Fibroblast of skin of right quadriceps (primary cell): Measurements from ENCODE around the gene PTPRM.

Experiments used
- DNase-seq: peaks from one replicate; pipeline ENCODE4 v3.0.0-alpha.2; 2013

The PTPRM gene

DNA sequence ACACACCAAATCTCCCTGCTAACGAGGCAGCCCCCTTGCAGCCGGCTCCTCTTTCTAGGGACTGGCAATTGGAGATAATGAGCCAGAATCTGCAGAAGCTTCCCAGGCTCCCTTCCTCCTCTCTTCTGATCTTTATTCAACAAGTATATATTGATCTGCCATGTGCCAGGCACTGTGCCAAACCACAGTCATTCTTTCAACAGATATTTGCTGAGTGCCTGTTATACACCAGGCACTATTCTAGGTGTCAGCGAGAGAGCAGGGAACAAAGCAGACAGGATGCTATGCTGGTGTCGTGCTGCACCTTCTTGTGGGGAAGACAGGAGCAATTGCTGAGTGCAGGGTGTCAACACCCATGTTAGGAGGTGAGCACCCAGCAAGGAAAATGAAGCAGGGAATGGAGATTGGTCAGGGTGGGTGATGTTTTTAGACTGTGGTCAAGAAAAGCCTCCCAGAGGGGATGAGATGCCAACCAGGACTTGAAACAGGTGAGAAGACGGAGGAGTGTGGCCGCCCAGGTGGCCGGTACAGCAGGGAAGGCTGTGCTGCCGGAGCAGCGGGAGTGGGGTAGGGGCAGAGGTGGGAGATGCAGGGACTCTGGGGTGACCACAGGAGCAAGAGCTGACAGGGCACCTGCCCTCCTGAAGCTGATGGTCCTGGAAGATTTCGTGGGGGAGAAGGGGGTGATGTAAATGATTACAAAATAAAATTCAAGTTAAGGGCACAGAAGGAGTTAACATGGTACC is 734.5 kb downstream of the PTPRM start:
- DNase-seq: peak; percentile 44

DNA sequence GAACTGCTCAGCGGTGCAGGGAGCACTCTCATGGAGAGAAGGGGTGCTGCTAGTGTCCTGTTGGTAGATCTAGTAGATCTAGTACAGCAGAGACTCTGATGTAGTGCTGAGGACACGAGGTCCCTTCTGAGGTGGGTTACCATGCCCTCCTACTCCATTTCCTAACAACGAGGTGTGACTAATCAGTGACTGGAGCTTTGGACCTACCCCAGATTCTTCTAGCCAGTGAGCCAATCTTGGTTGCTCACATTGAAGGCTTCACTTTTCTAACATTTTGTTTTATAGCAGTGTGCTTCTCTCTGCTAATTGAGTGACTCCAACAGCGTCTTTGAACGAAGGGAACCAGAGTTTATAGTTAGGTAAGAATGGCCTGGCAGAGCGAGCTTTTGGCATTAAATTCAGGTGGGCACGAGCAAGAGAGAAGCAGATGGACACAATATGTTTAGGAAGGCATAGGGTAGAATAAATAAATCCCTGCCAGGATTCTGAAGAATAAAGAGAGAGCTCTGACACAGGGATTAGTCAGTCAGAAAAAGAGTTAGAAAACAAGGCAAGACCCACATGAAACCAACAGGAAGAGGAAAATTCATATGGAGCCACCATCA is 736.1 kb downstream of the PTPRM start:
- no peak for DNase-seq

DNA sequence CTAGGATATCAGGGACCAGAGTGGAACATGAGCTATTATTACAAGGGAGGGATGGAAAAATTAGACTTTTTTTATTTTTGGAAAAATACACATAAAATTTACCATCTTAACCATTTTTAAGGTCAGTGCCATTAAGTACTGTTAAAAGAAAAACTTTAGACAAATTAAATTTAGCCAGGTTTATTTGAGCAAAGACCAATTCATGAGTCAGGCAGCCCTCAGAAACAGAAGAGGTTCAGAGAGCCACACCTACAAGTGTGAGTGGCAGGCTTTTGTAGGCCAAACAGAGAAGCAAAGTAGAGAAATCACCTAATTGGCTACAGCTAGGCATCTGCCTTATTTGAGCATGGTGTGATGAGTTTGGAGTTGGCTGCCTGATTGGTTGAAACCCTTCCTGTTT is 740.8 kb downstream of the PTPRM start:
- no peak for DNase-seq

DNA sequence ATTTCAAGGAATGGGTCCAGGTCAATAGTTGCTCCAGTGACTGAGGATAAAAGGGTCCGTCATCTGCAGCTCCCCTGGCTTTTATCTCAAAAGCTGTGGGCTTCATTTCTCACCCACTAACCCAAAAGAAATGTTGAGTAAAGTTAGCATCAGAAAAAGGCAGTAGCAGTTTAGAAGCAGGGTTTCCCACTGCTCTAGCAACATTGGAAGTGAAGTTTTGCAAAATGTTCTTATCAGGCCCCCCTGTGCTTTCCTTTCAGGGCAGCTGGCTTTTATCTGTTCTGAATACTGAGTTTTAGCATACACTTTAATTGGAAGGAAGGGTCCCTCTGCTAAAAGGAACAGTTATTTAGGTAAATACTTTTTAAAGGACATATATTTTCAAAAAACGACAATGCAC is 745.9 kb downstream of the PTPRM start:
- no peak for DNase-seq

DNA sequence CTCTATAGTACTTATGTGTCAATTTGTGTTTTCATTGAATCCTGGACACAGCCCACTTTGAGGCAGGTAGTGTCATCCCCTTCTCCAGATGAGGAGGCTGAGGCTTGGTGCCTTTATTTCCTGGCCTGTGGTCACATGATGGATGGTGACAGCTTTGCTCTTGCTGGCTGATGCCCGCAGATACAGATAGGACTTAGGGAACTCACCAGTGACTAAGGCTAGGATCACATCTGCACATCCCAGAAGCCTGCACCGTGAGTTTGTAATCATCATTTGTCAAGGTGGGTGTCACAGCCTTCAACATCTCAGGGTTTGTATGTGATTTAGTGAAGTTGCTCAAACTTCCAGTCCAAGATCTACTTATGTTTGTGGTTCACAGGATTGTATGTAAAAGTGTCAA is 747.0 kb downstream of the PTPRM start:
- DNase-seq: peak; percentile 19

DNA sequence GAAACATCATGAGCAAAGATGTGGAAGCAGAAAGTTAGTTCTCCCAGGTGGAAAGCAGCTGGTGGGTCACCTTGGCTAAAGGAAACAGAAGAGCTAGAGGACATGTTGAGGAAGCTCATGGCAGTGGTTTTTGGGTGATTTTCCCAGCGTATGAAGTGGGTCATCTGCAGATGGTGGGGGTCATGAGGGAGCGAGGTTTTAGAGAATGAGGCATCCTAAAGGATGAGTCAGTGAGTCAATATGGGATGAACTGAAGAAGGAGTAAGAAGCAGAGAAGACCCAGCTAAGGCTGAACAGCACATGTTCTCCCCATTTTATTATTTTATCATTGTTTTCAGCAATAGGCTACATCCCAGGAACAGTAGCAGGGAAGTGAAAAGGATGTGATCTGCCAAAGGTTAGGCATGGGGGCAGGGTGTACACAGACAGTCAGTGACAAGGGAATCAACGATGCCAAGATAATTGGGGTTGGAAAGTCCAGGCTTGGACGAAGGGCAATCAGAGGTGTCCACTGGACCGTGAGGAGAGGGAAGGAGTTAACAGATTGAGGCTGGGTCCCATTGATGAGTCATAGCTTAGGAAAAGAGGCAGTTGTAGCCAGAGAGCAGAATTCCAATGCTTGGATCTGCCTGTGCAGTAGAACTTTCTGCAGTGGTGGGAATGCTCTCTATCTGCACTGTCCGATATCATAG is 752.8 kb downstream of the PTPRM start:
- DNase-seq: peak; percentile 11

DNA sequence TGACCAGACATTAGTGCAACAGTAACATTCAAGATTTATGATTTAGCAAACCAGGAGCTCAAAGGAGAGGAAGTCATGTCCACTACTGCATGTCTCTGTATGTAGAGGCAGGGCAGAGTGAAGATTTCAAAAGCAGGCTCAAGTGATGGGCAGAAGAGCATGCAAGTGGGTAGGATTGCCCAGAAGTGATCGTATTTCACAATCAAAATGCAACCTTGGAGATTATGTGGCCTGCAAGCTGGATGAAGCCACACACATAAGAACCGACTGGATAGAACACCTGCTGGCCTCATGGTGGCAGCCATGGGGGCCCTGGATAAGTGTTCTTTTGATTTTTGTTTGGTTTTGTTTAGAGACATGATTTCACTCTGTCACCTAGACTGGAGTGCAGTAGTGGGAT is 755.4 kb downstream of the PTPRM start:
- no peak for DNase-seq

DNA sequence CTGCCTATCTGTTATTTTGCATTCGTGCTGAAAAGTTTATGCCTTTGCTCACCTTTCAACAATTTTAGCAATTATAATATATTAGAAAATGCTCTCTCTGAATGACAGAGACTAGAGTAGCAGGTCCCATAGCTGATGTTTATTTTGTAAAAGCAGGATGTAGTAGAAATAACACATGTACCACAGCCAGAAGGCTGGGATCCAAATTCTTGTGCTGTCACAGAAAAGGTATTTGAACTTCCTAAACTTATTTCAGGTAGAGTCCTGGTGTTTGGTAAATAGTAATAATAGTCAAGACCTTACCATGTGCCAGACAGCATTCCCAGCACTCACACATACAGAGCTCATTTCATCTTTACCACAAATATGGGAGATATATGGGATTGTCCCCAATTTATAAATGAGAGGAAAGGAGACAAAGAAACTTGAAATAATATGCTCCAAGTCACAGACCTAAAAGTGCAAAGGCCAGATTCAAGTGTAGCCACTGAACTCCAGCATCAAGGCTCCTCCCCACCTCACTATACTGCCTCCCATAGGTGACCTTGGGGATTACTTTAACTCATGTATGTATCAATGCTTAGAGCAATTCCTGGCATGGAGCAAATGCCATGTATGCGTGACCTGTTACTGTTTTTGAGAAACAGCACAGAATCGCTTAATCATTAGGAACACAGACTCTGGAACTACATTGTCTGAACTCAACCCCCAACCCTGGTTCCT is 757.4 kb downstream of the PTPRM start:
- no peak for DNase-seq

DNA sequence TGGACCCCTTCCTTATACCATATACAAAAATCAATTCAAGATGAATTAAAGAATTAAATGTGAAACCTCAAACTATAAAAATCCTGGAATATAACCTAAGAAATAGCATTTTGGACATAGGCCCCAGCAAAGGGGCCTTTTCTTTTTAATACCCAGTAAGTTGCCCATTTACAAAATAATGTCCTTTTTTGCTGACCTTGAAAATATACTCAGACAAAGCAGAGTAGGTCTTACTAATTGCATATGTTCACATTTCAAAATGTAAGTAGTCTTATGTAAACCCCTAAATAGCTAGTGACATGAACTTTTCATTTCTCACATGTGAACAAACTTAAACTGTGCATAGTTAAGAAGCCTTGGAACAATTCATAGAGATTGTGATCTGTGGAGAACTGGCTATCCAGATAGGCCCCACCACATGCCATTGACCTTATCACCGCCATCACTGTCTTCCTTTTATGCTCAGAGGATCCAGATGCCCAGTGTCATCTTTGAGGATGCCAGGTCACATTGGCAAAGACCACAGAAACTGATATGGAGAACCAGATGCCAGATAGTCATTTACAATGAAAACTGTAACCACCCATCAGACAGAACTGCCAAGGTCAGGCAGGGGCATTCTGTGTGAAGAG is 759.8 kb downstream of the PTPRM start:
- no peak for DNase-seq

DNA sequence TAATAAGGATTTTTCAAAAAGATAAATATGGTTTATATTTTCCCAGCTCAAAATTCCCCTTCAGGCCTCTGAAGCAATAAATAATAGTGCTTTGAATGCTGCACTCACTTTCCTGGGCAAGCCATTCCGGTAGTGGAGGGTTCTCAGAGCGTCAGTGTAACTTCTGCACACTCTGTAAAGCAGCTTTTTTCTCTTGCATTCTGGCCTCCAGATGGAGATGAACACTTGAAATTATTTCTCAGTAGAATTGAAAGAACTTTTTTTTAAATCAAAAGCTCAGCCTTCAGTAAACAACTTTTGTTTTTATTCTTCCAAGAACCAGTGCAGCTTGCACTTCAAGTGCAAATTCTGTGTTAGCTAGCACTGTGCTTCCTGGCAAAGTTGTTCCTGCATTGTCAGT is 761.0 kb downstream of the PTPRM start:
- no peak for DNase-seq

DNA sequence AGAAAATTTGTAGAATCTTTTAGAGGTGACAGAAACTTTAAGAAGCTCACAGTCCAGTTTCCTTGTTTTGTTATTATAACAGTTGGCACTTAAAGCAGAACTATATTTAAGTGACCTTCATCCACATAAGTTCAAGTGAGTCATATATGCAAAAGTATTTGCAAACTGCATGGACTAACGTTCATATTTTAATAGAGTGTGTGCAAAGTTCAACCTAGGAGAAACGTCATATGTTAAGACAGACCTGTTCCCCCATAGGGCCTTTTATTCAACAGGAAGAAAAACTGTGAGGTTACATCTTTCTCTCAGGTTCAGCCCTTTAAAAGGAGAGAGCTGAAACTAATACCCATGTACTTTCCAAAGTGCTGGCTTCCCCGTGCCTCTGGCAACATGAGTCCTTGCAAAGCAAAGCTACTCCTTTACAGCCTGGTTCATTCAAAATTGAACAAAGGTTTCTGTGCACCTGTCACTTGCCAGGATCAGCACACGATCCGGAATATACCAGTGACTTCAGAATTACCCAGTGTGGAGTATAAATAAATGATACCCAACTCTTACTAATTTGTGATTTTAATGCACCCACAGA is 762.2 kb downstream of the PTPRM start:
- DNase-seq: peak; percentile 46

DNA sequence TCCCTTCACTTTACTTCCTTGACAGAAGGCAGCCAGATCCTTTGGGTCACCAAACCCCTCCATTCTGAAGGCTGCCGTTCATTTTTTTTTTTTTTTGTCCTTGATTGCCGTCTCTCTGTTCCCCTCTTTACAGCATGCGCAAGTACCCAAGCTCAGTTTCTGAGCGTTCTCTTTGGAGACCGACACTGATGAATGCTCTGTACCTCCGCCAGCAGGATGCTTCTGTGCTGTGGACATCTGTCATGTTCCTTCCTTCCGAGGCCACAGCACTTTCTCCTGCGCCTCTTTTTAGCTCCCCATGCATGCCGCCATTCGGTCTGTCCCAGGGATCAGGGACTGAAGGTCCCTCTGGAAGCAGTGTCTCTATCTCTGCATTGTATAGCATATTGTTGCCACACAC is 763.5 kb downstream of the PTPRM start:
- no peak for DNase-seq

DNA sequence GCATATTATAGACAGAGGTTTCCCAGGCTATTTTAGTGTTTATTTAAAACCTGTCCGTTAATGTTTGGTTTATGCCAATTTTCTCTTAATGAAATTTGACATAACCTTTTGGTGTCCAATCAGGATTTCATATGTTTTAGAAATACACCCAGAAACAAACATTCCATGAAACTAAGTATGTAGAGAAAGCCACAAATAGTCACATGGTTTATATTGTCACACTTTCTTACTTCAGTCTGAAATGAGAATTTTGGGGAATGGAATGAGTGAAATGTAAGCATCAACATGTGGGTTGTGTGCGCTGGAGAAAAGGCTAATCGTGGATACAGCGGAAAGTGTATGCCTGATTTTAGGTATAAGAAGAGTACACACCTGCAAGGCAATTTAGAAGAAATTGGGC is 765.2 kb downstream of the PTPRM start:
- no peak for DNase-seq

DNA sequence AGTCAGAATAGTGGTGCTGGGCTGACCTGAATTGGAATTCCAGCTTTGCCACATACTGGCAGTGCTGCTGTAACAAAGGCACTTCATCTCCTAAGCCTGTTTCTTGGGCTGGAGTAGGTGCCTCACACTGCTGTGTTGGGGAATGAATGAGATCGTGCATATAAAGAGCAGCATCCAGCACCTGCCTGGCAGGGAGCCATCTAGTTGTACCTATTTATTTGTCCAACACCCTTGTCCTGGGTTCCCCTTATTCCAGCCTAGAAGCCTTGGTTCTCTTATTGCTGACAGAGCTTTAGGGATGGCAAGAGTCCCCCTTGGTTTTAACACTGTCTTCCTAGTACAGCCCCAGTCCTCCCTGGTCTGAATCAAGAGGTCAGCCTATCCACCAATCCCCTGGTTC is 766.8 kb downstream of the PTPRM start:
- no peak for DNase-seq

DNA sequence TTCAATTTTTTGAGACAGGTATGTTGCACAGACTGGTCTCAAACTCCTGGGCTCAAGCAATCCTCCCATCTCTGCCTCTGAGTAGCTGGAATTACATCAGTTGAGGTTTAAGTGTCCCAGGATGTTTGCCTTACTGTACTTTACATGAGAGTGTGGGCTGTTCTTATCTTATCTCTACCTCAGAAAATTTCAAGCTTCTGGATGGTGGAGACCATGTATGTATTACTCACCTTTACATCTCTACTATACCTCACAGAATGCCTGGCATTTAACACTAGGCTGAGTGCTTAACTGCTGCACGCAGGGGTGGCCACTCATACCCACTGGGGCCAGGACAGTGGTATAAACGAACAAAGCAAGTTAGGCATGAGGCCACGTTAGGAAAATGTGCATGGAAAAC is 770.1 kb downstream of the PTPRM start:
- DNase-seq: no peak

DNA sequence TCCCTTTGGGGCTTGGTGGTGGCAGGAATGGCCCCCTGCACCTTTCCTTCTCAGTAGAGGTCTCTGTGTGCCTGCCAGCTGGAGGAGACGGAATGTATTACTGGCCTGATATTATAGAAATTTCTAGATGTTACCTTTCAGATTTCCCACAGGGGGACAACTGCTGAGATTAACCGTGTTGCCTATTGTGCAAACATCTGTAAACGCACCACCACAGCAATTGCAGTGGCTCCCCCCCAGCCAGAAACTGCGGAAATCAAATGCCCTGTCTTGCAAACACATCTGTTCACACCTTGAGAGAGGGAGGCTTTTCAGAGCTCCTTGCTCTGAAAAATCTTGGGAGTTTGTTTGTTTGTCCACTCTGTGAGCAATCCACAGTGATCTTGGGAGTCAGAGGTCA is 772.1 kb downstream of the PTPRM start:
- no peak for DNase-seq

DNA sequence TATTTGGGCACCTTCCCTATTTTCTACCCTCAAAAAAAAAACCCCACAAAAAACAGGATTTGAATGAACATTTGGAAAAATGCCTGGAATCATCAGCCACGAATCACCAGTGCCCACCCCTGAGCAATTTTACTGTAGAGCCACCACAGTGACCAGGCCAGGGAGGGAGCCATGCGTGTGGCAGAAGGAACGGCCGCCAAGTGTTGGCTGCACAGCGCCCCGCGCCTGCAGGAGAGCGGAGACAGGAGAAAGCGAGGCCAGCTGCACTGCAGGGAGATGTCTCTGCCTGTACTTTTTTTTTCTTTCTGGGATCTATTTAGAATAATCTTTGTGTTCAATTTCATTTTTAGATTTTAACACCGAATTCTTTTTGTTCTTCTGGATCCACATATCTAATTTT is 772.8 kb downstream of the PTPRM start:
- DNase-seq: peak; percentile 5

DNA sequence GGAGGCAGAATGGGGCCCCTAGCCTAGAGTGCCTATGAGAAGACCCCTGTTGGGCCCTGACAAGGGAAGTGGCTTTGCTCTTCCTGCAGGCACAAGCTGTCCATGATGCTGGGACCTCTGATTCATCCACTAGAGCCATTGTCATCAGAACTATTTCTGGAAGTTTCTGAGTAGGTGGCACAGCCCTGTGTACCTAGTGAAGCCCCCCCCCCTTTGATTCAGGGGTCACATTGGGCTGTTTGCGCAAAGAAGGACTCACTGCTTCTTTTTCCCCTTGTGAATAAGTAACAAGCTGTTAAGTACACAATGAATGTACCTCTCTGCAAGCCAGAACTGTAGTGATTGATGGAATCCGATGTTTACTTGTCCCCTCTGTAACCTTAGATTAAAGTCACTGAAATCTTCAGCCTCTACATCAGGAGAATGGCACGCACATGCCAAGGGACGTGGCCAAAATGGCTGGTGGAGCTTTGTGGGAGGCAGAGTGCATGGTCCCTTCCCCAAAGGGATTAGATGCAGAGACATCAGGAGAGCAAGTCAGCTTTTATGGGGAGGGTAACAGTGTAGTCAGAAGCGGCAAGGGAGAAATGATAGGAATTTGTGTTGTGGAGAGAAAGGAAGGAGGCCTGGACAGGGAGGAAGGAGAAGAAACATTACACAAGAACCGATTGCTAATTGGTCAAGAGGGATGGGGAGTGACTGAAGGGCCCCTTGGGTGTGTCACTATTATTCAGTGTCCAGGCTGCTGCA is 774.5 kb downstream of the PTPRM start:
- DNase-seq: peak; percentile 83

DNA sequence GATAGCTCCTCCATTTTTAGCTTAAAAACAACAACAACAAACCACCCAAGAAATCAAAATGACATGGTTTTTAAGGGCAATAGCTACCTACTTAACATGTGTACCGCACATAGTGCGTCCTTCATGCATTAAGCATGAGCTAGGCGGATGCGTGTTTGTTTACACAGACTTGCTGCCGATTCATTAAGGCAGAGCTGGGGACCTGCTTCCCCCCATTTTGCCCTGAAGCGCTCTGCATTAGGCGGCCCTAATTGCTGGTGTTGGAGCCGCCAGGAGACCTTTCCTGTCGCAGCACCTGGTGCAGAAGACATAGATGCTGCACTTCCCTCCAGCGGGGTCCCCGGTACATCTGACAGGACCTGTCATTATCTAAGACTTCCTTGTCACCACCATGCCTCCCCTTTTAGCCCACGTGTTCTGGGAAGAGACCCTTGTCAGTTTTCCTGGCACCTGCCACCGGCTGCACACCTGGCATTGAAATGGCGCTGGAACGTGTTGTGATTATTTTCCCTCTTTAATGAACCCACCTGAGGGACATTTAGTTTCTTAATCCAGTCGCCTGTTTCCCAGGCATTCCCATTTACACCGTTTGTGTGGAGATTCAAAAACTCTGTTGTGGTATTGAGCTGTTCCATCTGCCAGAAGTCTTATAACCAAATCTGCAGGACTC is 781.1 kb downstream of the PTPRM start:
- DNase-seq: no peak

DNA sequence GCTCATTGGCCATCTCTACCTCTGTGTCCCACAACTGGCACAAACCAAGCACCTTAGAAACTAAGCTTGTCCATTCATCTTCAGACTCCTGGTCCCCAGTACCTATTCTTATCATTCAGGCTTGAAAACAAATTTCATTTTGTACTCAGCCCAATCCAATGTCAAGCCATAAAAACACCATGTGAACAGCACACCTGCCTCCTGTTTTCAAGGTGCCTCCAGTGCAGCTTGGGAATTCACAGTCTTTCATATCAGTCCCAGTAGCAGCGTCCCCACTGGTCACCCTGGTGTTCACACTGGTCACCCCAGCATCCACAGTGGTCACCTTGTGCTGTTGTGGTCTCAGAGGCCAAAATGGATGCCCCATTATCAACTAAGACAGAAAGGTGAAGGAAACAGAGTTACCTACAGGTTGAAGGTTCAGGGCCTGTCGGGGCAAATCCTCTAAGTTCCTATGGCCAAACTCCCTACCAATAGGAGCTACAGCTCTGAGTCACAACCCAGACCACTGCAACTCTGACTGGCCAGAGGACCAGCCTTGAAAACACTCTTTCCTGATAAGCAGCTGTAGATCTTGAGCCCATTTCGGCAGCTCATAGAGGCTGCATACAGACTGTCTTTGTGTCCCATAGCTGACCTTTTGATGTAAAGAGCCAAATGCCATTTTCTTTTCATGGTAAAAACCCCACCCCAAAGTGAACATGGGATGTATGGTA is 782.6 kb downstream of the PTPRM start:
- no peak for DNase-seq

DNA sequence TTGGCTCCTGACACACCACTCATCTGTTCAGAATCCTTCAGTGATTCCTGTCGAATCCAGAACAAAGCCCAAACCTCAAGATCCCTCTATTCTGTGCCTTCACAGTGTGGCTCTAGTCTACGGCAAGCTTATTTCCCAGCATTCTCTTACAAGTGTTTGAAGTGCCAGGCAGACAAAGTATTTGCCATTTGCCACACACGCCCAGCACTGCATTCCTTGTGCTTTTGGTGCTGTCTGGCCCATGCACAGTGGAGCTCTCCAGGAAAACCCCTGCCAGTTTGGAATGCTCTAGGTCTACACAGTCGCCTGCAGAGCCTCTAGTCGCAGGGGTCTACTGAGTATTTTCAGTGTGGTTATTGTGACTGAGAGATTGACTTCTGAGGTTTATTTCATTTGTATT is 783.5 kb downstream of the PTPRM start:
- DNase-seq: no peak
